Brain microvascular endothelial cell (primary cell): Measurements from ENCODE around the gene SAMD10.

Source experiments
- DNase-seq: peaks from one replicate; pipeline ENCODE4 v3.0.0-alpha.2; 2020
- H3K27ac ChIP-seq: fragments of 250-450 bp; sonication (Bioruptor Pico); 2 replicates; pipeline ENCODE4 v1.5.1; 2020; ENCODE audit warnings: mild to moderate bottlenecking, moderate library complexity
- H3K27me3 ChIP-seq: fragments of 250-450 bp; sonication (Bioruptor Pico); replicated peaks from 2 replicates; pipeline ENCODE4 v1.5.1; 2020; ENCODE audit warnings: mild to moderate bottlenecking
- H3K36me3 ChIP-seq: fragments of 250-450 bp; sonication (Bioruptor Pico); replicated peaks from 2 replicates; pipeline ENCODE4 v1.5.1; 2020; ENCODE audit warnings: mild to moderate bottlenecking
- H3K4me3 ChIP-seq: 2 replicates; pipeline ENCODE4 v1.5.1; 2011; ENCODE audit warnings: low read depth, mild to moderate bottlenecking, control low read depth, low read length, moderate library complexity
- in situ Hi-C: cut with HindIII; loops from 2 replicates; pipeline ENCODE4 v1.10.0; 2017; ENCODE audit warnings: low sequenced_read_pairs, low pct_ligation_motif_present
- TF ChIP-seq, protein P1 (sequence below): IDR thresholded peaks from 2 replicates; pipeline ENCODE4 v1.5.1; 2011; ENCODE audit warnings: low read depth, mild to moderate bottlenecking, moderate library complexity, low read length, control low read depth, inconsistent platforms; ENCODE audit errors: missing control alignments

SAMD10 gene

DNA sequence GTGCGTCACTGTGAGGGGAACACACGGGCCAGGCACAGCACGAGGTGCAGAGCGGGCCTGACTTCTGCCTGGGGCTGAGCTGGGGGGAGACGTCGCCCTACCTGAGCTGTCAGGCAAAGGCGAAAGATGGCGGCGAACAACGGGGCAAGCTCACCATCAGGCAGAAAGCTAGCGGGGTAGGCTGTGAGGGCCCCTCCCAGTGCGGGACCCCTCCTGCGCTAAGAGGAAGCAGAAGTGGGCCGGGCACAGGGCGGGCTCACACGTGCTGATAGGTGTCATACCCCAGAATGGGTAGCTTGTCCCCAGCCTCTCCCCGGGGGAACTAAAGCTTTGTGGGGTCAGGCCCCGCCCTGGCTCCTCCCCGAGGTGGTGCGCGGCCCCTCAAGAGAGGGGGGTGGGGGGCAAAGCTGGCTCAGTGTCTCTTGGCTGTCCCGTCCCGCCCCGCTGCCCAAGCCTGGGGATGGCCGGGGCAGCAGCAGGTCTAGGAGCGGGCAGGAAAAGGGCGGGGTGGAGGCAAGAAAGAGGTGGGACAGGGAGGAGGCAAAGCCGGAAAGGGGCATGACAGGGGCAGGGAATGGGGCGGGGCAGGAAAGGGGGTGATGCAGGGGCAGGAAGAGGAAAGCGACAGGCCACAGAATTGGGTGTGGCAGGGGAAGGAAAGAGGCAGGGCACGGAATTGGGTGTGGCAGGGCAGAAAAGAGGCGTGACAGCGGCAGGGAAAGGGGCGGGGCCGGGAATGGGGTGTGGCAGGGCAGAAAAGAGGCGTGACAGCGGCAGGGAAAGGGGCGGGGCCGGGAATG, 38.0 kb downstream of the SAMD10 start:
- Histone ChIP-seq H3K27me3 (no peaks in the 10 kb centered on the region), H3K4me3 (no peak overlapping the region), H3K27ac (no peak overlapping the region), H3K36me3 (peaks cover 57% of the 10 kb centered on the region)
- DNase-seq = no peak
- in situ Hi-C loops = no loop called here
- TF ChIP-seq, protein P1, sequence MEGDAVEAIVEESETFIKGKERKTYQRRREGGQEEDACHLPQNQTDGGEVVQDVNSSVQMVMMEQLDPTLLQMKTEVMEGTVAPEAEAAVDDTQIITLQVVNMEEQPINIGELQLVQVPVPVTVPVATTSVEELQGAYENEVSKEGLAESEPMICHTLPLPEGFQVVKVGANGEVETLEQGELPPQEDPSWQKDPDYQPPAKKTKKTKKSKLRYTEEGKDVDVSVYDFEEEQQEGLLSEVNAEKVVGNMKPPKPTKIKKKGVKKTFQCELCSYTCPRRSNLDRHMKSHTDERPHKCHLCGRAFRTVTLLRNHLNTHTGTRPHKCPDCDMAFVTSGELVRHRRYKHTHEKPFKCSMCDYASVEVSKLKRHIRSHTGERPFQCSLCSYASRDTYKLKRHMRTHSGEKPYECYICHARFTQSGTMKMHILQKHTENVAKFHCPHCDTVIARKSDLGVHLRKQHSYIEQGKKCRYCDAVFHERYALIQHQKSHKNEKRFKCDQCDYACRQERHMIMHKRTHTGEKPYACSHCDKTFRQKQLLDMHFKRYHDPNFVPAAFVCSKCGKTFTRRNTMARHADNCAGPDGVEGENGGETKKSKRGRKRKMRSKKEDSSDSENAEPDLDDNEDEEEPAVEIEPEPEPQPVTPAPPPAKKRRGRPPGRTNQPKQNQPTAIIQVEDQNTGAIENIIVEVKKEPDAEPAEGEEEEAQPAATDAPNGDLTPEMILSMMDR = no peak

DNA sequence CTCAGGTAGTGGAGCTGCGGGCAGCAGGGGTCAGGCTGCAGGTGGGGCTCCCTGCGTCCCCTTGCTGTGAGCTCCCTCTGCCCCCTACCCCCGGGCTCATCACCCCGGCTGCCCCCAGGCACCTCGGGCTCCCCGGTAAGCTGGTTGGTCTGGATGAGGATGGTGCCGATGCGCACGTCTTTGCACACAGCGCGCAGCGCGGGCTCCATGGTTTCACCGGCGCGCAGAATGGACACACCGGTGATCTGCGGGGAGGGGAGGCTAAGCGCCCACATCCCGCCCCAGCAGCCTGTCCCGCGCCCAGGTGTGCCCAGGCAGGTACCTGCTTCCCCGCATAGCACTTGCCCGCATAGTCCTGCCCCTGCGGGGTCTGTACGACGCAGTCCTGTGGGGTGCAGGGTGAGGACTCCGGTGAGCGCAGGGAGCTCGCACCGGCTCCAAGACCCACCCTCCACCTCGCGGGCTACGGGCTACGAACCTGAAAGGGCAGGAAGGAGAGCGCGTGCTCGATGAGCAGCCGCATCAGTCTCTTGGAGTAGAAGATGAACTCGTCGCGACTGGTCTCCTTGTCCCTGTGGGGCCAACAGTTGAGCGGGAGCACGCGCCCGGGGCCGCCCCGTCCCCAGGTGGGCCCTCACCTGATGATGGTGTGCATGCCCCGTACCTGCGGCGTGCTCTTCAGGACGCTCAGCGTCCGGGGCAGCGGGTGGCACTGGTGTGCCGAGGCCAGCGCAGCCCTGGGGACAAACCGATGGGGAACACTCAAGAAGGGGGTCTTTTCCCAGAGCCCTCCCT, 38.8 kb downstream of the SAMD10 start:
- Histone ChIP-seq H3K4me3 (no peak overlapping the region), H3K27ac (no peak overlapping the region), H3K36me3 (peaks cover 62% of the 10 kb centered on the region), H3K27me3 (no peaks in the 10 kb centered on the region)
- DNase-seq = no peak
- TF ChIP-seq, protein P1 = no peak
- in situ Hi-C loops = no loop called here

DNA sequence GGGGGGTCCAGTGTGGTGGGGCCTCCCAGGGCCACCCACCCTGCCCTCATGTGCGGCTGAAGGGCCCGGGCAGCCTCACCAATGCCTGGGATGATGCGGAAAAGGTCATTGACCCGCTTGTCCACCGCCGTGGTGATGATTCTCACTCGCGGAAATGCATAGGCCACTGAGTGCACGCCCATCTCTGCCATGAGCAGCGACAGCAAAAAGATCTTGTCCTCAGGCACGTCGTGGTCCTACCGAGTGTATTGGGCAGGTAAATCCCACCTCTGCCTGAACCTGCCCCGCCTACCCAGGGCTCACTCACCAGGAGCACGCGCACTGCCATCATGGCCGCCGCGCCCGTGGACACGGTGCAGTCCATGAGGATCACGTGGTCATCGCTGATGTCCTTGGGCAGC, 39.4 kb downstream of the SAMD10 start:
- in situ Hi-C loops = no loop called here
- Histone ChIP-seq H3K27me3 (no peaks in the 10 kb centered on the region), H3K27ac (no peak overlapping the region), H3K36me3 (peaks cover 62% of the 10 kb centered on the region), H3K4me3 (no peak overlapping the region)
- DNase-seq = no peak
- TF ChIP-seq, protein P1 = no peak

DNA sequence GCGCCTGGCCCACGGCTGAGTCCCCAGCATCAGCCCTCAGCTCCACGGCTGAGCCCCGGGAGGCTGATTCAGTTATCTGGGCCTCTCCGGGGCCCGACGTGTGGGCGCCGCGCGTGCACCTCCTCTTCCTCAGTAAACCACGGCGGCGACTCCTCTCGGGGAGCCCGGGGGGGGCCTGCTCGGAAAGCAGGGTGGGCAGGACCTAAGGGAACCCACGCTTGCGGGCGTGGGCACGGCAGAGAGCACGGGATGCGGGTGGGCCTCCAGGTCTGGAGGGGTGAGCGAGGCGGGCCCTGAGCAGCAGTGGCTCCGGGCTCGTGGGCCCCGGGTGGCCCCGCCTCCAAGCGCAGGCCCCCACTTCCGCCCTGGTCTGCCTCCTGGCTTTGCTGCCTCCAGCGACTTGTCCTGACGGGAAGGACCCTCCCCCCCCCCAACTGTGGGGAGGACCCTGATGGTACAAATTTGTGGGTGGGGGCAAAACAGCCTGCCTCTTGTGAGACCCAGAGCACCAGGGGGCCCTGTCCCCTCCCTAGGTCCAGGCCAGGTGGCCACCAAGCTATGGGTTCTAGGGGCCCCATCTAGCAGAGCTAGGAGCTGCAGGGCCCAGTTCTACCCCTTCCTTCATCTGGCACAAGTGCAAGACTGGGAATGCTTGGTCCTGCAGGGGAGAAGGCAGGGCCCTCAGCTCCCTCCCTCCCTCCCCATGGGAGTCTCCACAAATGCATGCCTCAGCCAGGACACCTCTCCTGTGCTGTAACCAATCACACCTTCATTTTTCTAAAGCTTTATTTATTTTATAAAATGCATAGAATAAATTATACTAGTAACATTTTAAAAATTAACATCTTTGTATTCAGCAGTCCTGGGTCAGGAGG, 40.1 kb downstream of the SAMD10 start:
- no peak overlapping the region for H3K4me3 ChIP-seq
- TF ChIP-seq, protein P1 = no peak
- no peak for DNase-seq
- H3K27me3 ChIP-seq = no peaks in the 10 kb centered on the region
- peaks cover 63% of the 10 kb centered on the region for H3K36me3 ChIP-seq
- in situ Hi-C loops = no loop called here
- no peak overlapping the region for H3K27ac ChIP-seq

DNA sequence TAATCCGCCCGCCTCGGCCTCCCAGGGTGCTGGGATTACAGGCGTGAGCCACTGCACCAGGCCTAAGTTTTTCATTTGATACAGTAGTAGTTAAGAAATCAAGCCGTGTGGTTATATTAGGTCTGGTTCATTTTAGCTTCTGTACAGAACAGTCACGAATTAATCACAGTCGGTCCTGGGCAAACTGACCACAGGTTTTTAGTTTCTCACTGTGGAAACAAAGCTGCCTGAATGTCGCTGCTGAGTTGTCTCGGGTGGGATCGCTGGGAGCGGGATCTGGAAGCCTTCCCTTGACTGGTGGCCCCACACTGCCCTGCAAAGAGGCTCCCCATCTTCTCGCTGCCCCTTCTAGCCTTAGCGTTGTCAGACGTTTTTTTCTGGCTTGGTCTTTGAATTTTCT, 41.8 kb downstream of the SAMD10 start:
- TF ChIP-seq, protein P1 = no peak
- H3K4me3 ChIP-seq = no peak overlapping the region
- no peak overlapping the region for H3K27ac ChIP-seq
- H3K27me3 ChIP-seq = no peaks in the 10 kb centered on the region
- H3K36me3 ChIP-seq = peaks cover 63% of the 10 kb centered on the region
- DNase-seq = no peak
- in situ Hi-C loops = no loop called here
